Aorta (tissue), 5 donors: ENCODE measurements around the gene NDN. TPM values are rescaled to one million over a fixed set of nuclear protein-coding genes. Genes with fewer than 3 reads are reported as not detected.

ENCODE experiments used
- ATAC-seq: fragments of 200-7000 bp; cut with Tn5 transposase; one replicate; pipeline ENCODE4 v1.9.1; 2022; ENCODE audit warnings: moderate library complexity; ENCODE audit not compliant: low FRiP score
- DNase-seq, 2 donors: peaks; one replicate each; pipeline ENCODE4 v3.0.0-alpha.2; 2020
- H3K27ac ChIP-seq, 2 donors: one replicate each; pipeline ENCODE4 v1.5.1; 2013; ENCODE audit warnings: low read length in 2 of 2, mild to moderate bottlenecking in 2 of 2, moderate library complexity in 2 of 2, control low read depth in 1 of 2, inconsistent platforms in 1 of 2, low read depth in 1 of 2
- H3K27me3 ChIP-seq, 2 donors: one replicate each; pipeline ENCODE4 v1.6.1; 2013; ENCODE audit warnings: control low read depth in 1 of 2, low read length in 1 of 2, mild to moderate bottlenecking in 1 of 2, moderate library complexity in 1 of 2; ENCODE audit not compliant: insufficient read depth in 2 of 2, control insufficient read depth in 1 of 2
- H3K36me3 ChIP-seq, 2 donors: one replicate each; pipeline ENCODE4 v1.6.1; 2013; ENCODE audit warnings: control low read depth in 1 of 2, low read length in 1 of 2, mild to moderate bottlenecking in 1 of 2; ENCODE audit not compliant: insufficient read depth in 2 of 2, control insufficient read depth in 1 of 2
- H3K4me1 ChIP-seq, 2 donors: one replicate each; pipeline ENCODE4 v1.6.1; 2013; ENCODE audit warnings: low read length in 2 of 2, control low read depth in 1 of 2, mild to moderate bottlenecking in 1 of 2, moderate library complexity in 1 of 2; ENCODE audit not compliant: insufficient read depth in 2 of 2, control insufficient read depth in 1 of 2
- H3K4me3 ChIP-seq, 2 donors: one replicate each; pipeline ENCODE4 v1.5.1; 2013; ENCODE audit warnings: low read length in 2 of 2, control low read depth in 1 of 2, mild to moderate bottlenecking in 1 of 2
- H3K9me3 ChIP-seq: one replicate; pipeline ENCODE4 v1.6.1; 2013; ENCODE audit warnings: mild to moderate bottlenecking, low read length; ENCODE audit not compliant: control insufficient read depth
- WGBS, 2 donors: extraction: QIAGEN DNeasy Blood & Tissue Kit; methylation state at CpG; one replicate each; pipeline ENCODE4 v1.1.7; 2013; 5-methylcytosine and 5-hydroxymethylcytosine counted together
- intact Hi-C, 2 donors: fragments of 100-400 bp; cut with DNase I; formaldehyde crosslinking; loops; one replicate each; pipeline versions ENCODE4 v1.14.2 to v1.15.0; 2022
- polyA plus RNA-seq, 2 donors: library from polyadenylated mRNA; stranded (reverse); fragments of 200-250 nt; gene quantifications; one replicate each; pipeline ENCODE4 v1.2.3, GENCODE V29; 2013
- total RNA-seq, 2 donors: library from RNA; stranded (reverse); fragmentation: NEBNext Ultra II Directional; extraction: Animal tissue kit (Norgen Biotek cat#: 25700); gene quantifications; one replicate each; pipeline ENCODE4 v1.2.1, GENCODE V29; 2021
- donor health status: healthy with polysubstance abuse.
- donor health status: Bipolar disorder and iron deficiency.
- donor health status: DM: no; HTN: no; CAD: no.
- donor health status: DM: no; HTN: no; CAD: no.
- donor health status: DM: yes; HTN: yes; CAD: no.

NDN gene
- total and polyA plus RNA-seq, 4 donors, result 16.7 to 52.4 (median 38.4) TPM

- H3K9me3 ChIP-seq, result no peaks in the 10 kb centered on the region
- ATAC-seq (peak; percentile 58), DNase-seq (no peak)
- no peak overlapping the region for H3K27ac ChIP-seq
- H3K4me1 ChIP-seq, result no peaks in the 10 kb centered on the region
- no peaks in the 10 kb centered on the region for H3K36me3 ChIP-seq
- intact Hi-C loops, result no loop called here
- H3K4me3 ChIP-seq, result peak overlapping the region in 1 of 2 donors; percentile 48
- 29 to 33% methylated on average over 57 of the region's 57 CpGs for WGBS, 2 donors
- H3K27me3 ChIP-seq, result no peaks in the 10 kb centered on the region
These were observed 501 bp downstream of the NDN start for GRCh38 chr15:23686466-23687142.

DNA sequence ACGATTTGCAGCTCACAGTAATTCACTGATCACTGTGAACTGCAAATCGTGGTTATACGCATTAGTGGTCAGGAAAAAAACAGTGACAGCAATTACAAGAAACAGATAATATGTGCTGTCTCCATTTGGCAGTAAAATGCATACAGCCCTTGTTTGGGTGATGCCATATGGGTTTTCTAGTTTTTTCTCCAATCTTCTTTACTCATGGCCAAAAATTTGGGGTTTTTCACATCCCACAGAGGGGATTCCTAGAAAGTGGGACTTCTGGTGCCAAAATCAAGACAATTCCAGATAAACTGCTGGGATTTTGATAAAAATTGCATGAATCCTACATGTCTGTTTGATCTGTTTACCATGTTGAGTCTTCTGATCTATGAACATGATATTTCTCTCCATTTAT is 15.6 kb downstream of the NDN start:
- DNase-seq, result no peak
- Histone ChIP-seq H3K9me3 (no peaks in the 10 kb centered on the region), H3K27me3 (no peaks in the 10 kb centered on the region), H3K4me3 (no peak overlapping the region), H3K4me1 (no peaks in the 10 kb centered on the region), H3K36me3 (no peaks in the 10 kb centered on the region), H3K27ac (no peak overlapping the region)
- ATAC-seq, result no peak
- WGBS, 2 donors, result 51 to 59% methylated on average over 3 of the region's 3 CpGs
- intact Hi-C loops, result no loop called here

DNA sequence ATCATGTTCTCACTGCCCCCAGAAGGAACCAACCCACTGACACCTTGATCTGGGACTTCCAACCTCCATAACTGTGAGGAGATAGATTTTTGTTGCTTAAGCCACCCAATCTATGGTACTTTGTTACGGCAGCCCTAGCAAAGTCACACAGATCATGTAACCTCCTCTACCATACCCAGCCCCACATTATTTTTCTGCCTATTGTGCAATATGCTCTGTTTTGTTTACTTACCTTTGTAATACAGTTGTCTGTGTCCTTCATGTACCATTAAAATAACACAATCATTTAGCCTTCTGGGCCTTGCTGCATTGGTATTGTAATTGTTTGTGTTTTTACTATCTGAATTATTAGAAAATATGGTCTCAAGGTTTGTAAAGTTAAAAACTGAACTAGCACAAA is 16.1 kb downstream of the NDN start:
- no peaks in the 10 kb centered on the region for H3K9me3 ChIP-seq
- WGBS, 2 donors, result 85 to 95% methylated on average over 1 of the region's 1 CpG
- H3K27me3 ChIP-seq, result no peaks in the 10 kb centered on the region
- no peaks in the 10 kb centered on the region for H3K4me1 ChIP-seq
- no peak for ATAC-seq
- DNase-seq, result no peak
- intact Hi-C loops, result no loop called here
- no peaks in the 10 kb centered on the region for H3K36me3 ChIP-seq
- H3K27ac ChIP-seq, result no peak overlapping the region
- H3K4me3 ChIP-seq, result no peak overlapping the region

- H3K27me3 ChIP-seq, result peaks cover 0 to 1% of the 10 kb centered on the region in 2 donors
- no peak for ATAC-seq
- intact Hi-C loops, result no loop called here
- H3K4me1 ChIP-seq, result no peaks in the 10 kb centered on the region
- no peak for DNase-seq
- H3K36me3 ChIP-seq, result no peaks in the 10 kb centered on the region
- no peak overlapping the region for H3K27ac ChIP-seq
- H3K9me3 ChIP-seq, result no peaks in the 10 kb centered on the region
- H3K4me3 ChIP-seq, result no peak overlapping the region
- WGBS, 2 donors, result 48 to 53% methylated on average over 2 of the region's 2 CpGs
These were observed 23.9 kb downstream of the NDN start for GRCh38 chr15:23663232-23663631.

DNA sequence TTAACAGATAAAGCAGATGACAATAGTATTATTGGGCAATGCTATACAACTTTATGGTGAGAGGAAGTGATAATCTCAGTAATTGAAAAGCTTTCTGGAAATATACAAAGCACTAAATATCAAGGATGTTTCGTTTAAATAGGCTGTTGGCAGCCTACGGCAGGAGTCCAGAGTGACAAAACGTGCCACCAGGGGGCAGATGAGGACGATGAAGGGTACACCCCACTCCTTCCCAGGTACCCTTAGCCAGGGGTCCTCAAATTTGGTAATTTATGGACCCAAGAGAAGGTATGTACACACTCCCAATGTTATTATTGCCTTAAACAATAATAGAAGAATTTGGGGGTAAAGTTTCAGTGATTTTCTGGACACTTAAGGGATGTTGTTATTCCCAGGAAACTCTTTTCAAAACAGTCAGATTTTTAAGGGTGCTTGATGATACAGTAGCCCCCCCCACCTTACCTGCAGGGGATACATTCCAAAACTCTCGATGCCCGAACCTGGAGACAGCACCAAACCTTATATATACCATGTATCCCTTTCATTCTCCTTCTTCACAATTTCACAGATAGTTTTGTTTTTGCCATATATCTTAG is 38.1 kb downstream of the NDN start:
- 26 to 28% methylated on average over 6 of the region's 6 CpGs for whole genome bisulfite sequencing, 2 donors
- intact Hi-C loops, result loop anchor here in 1 of 2 donors (10.0 kb wide), 1 partner anchor 226 kb away; no protein-coding TSS in a partner anchor
- Histone ChIP-seq H3K4me1 (no peaks in the 10 kb centered on the region), H3K27me3 (no peaks in the 10 kb centered on the region), H3K4me3 (no peak overlapping the region), H3K27ac (no peak overlapping the region), H3K36me3 (no peaks in the 10 kb centered on the region), H3K9me3 (no peaks in the 10 kb centered on the region)
- DNase-seq (no peak), ATAC-seq (no peak)

DNA sequence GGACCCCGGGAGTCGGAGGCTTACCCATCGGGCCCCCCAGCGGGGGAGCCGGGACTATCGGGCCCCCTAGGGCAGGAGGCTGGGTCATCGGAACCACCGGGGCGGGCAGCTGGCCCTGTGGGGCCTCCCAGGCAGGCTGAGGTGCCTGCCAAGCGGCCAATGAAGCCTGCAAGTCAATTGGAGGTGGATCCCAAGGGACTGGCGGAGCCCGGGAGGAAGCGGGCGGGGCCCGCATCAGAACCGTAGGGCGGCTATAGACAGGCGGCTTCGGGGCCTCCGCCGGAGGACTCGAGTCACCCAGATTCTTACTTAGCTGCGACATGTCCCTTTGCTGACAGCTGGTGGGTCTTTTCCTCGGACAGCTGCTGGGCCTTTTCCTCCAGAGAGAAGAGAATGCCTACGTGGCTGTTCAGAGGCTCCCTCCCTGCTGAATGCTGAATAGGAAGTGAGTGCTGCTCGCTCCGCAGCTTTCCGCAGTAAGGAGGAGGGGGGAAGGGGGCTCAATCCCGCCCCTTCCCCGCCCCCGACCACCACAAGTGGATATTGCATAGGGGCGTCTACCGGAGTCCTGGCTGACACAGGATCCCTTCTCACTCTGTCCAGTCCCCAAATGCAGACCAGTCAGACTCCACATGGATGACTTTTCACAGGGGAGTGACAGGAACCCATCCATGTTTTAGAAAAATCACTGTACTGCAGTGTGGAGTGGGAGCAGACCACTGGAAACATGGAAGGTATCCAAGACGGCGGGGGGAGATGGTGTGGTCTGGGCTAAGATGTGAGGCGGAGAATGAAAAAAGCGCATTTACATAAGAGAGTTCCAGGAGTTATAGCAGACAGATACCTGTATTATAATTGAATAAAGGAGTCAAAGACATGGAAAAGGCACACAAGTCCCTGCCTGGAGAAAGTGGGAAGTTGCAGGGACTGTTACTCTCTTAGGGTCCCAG is 39.4 kb downstream of the NDN start, which contains the start of gene MAGEL2:
Gene MAGEL2, minus strand, starts transcription at position 447 of the 950 bp plus-strand sequence. Its CDS starts 125 bp downstream, at position 322.
- Histone ChIP-seq H3K27me3 (no peaks in the 10 kb centered on the region), H3K36me3 (no peaks in the 10 kb centered on the region), H3K9me3 (no peaks in the 10 kb centered on the region), H3K27ac (no peak within 1 kb of the TSS), H3K4me3 (peak within 1 kb of the TSS in 1 of 2 donors; percentile 13), H3K4me1 (no peaks in the 10 kb centered on the region)
- peak; percentile 26 for ATAC-seq
- intact Hi-C loops, result loop anchor here in 1 of 2 donors (10.0 kb wide), 1 partner anchor 227 kb away; no protein-coding TSS in a partner anchor
- DNase-seq, result peak in 1 of 2 donors; percentile 69
- WGBS, 2 donors, result 52 to 55% methylated on average over 37 of the region's 37 CpGs

GRCh38 chr15:23647001-23647295 is 40.2 kb downstream of the NDN start:
- Histone ChIP-seq H3K27me3 (no peaks in the 10 kb centered on the region), H3K27ac (no peak overlapping the region), H3K36me3 (no peaks in the 10 kb centered on the region), H3K9me3 (no peaks in the 10 kb centered on the region), H3K4me1 (no peaks in the 10 kb centered on the region), H3K4me3 (no peak overlapping the region)
- 64 to 82% methylated on average over 14 to 17 of the region's 17 CpGs for WGBS, 2 donors
- no peak for DNase-seq
- ATAC-seq, result no peak
- intact Hi-C loops, result loop anchor here in 1 of 2 donors (10.0 kb wide), 1 partner anchor 228 kb away; no protein-coding TSS in a partner anchor

GRCh38 chr15:23646165-23647000 is 40.7 kb downstream of the NDN start:
- 95 to 96% methylated on average over 48 to 51 of the region's 51 CpGs for WGBS, 2 donors
- peak in 1 of 2 donors; percentile 71 for DNase-seq
- Histone ChIP-seq H3K4me1 (no peaks in the 10 kb centered on the region), H3K4me3 (no peak overlapping the region), H3K27me3 (no peaks in the 10 kb centered on the region), H3K27ac (no peak overlapping the region), H3K9me3 (no peaks in the 10 kb centered on the region), H3K36me3 (no peaks in the 10 kb centered on the region)
- ATAC-seq, result no peak
- intact Hi-C loops, result loop anchor here in 1 of 2 donors (10.0 kb wide), 1 partner anchor 228 kb away; no protein-coding TSS in a partner anchor
